ENCODE measurements around the gene PTTG1IP. TPM values are rescaled to one million over a fixed set of nuclear protein-coding genes. Genes with fewer than 3 reads are reported as not detected.
"Not testable (repeated sequence)": the region's sequence is repeated elsewhere in the genome, so short reads cannot be mapped to it uniquely, and the experiment has no call there.

The PTTG1IP gene
- total RNA-seq, 2 donors from 2014 or later = 216 to 244 TPM

DNA sequence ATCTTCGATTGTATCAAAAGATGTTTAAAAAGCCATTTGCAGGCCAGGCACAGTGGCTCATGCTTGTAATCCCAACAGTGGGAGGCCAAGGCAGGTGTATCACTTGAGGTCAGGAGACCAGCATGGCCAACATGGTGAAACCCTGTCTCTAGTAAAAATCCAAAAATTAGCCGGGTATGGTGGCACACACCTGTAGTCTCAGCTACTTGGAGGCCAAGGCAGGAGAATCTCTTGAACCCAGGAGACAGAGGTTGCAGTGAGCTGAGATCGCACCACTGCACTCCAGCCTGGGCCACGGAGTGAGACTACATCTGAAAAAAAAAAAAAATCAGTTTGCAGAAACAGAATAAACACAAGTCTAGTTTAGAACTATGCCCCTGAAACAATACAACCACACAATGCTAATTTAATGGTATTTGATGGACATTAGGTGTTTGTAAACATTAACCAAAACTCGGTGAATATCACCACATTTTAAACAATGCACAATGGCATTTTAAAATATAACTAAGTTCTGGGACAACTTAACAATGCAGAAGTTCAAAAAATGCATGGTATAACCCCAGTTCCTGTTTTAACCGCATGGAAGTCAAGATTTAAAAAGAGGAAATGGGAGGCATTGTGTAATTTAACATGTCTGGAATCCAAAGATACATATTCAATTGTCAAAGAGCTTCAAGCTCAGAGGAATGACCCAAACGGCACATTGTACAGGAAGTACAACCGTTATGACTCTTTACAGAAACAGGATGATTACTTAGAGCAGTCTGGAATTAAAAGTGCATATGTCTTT is 7.1 kb upstream of the PTTG1IP start:
- DNase-seq (ENCODE audit: low spot score) = no peak
- Histone ChIP-seq H3K27me3 (replicated peaks; ENCODE audit: insufficient read depth) (no peaks in the 10 kb centered on the region), H3K36me3 (no peaks in the 10 kb centered on the region), H3K27ac (no peak overlapping the region), H3K9me3 (no peaks in the 10 kb centered on the region), H3K4me1 (replicated peaks) (no peaks in the 10 kb centered on the region), H3K4me3 (no peak overlapping the region)
- intact Hi-C loops (cut with DNase I) = no loop called here
- WGBS = 55% methylated on average over 8 of the region's 8 CpGs
- TF ChIP-seq POLR2A (IDR thresholded peaks at IDR 0.05) (no peak), POLR2AphosphoS5 (IDR thresholded peaks at IDR 0.05) (no peak)
- TF ChIP-seq, protein P1, sequence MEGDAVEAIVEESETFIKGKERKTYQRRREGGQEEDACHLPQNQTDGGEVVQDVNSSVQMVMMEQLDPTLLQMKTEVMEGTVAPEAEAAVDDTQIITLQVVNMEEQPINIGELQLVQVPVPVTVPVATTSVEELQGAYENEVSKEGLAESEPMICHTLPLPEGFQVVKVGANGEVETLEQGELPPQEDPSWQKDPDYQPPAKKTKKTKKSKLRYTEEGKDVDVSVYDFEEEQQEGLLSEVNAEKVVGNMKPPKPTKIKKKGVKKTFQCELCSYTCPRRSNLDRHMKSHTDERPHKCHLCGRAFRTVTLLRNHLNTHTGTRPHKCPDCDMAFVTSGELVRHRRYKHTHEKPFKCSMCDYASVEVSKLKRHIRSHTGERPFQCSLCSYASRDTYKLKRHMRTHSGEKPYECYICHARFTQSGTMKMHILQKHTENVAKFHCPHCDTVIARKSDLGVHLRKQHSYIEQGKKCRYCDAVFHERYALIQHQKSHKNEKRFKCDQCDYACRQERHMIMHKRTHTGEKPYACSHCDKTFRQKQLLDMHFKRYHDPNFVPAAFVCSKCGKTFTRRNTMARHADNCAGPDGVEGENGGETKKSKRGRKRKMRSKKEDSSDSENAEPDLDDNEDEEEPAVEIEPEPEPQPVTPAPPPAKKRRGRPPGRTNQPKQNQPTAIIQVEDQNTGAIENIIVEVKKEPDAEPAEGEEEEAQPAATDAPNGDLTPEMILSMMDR (IDR thresholded peaks at IDR 0.05) = no peak

DNA sequence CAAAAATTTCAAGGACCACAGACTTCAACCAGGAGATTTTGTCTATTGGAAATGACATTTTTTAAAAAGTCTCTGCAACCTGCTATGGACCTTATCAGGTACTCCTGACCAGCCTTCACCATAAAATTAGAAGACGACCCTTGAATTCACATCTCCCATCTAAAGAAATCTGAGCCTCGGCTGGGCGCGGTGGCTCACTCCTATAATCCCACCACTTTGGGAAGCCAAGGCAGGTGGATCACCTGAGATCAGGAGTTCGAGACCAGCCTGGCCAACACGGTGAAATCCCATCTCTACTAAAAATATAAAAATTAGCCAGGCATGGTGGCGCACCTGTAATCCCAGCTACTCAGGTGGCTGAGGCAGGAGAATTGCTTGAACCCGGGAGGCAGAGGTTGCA is 5.7 kb upstream of the PTTG1IP start:
- H3K4me3 ChIP-seq; H3K4me1 ChIP-seq (replicated peaks); H3K27me3 ChIP-seq (replicated peaks; ENCODE audit: insufficient read depth); intact Hi-C loops (cut with DNase I); H3K9me3 ChIP-seq; H3K27ac ChIP-seq; H3K36me3 ChIP-seq; DNase-seq (ENCODE audit: low spot score): not testable (repeated sequence)
- 95% methylated on average over 8 of the region's 8 CpGs for WGBS

DNA sequence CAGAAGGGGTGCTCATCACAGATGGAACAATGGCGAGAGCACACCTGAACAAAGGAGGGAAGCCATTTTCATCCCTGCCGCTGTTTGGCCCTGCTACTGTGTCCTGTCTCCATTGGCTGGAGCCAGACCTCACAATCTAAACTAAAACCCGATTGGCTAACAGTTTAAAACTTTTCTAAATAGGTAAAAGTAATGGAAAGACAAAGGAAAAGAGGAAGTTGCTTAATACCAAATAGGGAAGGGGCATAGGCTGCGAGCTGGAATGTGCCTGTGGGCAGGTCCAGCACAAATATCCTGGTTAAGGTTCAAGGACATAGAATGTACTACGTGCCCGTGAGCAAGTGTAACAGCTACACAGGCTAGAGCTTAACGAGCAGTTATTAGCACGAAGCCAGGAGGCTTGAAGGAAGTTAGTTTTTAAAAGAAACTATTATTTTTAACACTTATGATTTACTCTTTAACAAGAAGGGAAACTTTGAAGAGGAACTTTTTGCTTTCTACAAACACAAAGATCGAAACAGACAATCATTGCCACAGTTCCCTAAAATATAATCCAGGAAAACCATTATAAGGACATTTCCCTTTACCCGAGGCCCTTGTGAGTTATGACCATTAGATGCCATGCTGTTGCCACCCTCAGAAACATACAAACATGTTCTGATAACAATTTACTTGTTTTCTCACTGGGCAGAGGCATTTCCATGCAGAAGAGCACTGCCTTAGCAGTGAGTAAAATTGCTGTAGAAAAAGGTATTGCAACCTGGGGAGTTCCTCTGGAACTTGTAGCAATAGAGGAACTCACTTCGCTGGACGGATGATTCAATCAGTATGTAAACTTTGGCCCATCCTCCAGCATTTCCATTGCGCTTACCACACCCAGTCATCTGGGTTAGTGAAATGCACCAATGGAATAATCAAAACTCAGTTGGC is 4.8 kb upstream of the PTTG1IP start:
- H3K27me3 ChIP-seq (replicated peaks; ENCODE audit: insufficient read depth) = no peaks in the 10 kb centered on the region
- 79% methylated on average over 13 of the region's 13 CpGs for WGBS
- H3K4me1 ChIP-seq (replicated peaks) = no peaks in the 10 kb centered on the region
- intact Hi-C loops (cut with DNase I) = no loop called here
- no peak overlapping the region for H3K4me3 ChIP-seq
- H3K36me3 ChIP-seq = no peaks in the 10 kb centered on the region
- H3K9me3 ChIP-seq = no peaks in the 10 kb centered on the region
- DNase-seq (ENCODE audit: low spot score) = no peak
- no peak overlapping the region for H3K27ac ChIP-seq
- TF ChIP-seq POLR2A (IDR thresholded peaks at IDR 0.05) (no peak), POLR2AphosphoS5 (IDR thresholded peaks at IDR 0.05) (no peak)
- TF ChIP-seq, protein P1 (IDR thresholded peaks at IDR 0.05) = no peak

DNA sequence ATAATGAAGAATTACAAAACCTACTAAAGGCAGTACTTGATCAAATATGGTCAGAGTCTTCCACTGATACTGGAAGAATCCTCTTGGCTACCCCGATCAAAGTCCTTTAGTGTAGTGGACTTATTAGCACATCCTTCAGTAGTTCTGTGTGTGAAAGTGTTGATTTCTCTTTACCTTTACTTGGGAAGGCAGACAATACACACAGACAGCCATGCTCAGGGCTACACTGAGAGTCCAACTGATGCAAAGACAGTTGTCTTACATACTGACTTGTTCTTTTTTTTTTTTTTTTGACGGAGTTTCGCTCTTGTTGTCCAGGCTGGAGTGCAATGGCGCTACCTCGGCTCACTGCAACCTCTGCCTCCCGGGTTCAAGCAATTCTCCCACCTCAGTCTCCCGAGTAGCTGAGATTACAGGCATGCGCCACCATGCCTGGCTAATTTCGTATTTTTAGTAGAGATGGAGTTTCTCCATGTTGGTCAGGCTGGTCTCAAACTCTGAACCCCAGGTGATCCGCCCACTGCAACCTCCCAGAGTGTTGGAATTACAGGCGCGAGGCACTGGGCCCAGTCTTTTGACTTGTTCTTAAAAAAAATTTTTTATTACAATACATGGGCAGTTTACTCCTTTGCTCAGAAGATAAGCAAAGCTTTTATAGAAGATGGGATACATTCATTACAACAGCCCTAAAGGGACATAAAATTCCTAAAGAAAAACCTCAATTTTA is 3.5 kb upstream of the PTTG1IP start:
- Histone ChIP-seq H3K4me3 (no peak overlapping the region), H3K4me1 (replicated peaks) (peaks cover 6% of the 10 kb centered on the region), H3K9me3 (no peaks in the 10 kb centered on the region), H3K27me3 (replicated peaks; ENCODE audit: insufficient read depth) (no peaks in the 10 kb centered on the region), H3K27ac (no peak overlapping the region), H3K36me3 (no peaks in the 10 kb centered on the region)
- intact Hi-C loops (cut with DNase I) = no loop called here
- TF ChIP-seq, protein P1 (IDR thresholded peaks at IDR 0.05) = no peak
- TF ChIP-seq POLR2A (IDR thresholded peaks at IDR 0.05) (no peak), POLR2AphosphoS5 (IDR thresholded peaks at IDR 0.05) (no peak)
- no peak for DNase-seq (ENCODE audit: low spot score)
- 89% methylated on average over 12 of the region's 12 CpGs for WGBS

DNA sequence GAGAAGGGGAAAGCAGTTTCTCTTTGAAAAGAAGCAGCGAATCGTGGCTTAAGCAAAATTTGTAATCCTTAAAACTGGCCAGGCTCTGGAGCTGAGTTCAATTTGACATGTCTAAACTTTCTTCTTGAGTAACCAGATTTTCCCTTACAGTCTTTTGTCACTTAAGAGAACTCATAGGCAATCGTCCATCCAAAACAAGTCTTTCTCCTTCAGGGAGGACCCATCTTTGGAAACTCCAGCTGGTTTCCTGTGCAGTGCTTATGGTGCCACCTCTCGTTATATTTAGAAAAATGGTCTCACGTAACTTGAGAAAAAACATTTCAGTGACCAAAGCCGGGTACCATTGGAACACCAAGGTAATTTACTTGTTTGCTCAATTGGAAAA is 1.8 kb upstream of the PTTG1IP start:
- peak; percentile 40 for DNase-seq (ENCODE audit: low spot score)
- Histone ChIP-seq H3K36me3 (no peaks in the 10 kb centered on the region), H3K27me3 (replicated peaks; ENCODE audit: insufficient read depth) (no peaks in the 10 kb centered on the region), H3K4me3 (peak overlapping the region in 1 of 2 donors; percentile 77), H3K4me1 (replicated peaks) (peaks cover 20% of the 10 kb centered on the region), H3K27ac (peak overlapping the region; percentile 80 to 86), H3K9me3 (no peaks in the 10 kb centered on the region)
- intact Hi-C loops (cut with DNase I) = loop anchor here (2.0 kb wide), 1 partner anchor 75 kb away; the partner anchor contains the start of gene UBE2G2
- TF ChIP-seq POLR2A (IDR thresholded peaks at IDR 0.05) = no peak
- TF ChIP-seq, protein P1 (IDR thresholded peaks at IDR 0.05) = peak in 2 of 4 experiments; percentile 16 to 20
- peak; percentile 54 for TF ChIP-seq POLR2AphosphoS5 (IDR thresholded peaks at IDR 0.05)
- 11% methylated on average over 6 of the region's 6 CpGs for WGBS

Data from prostate gland (tissue), 2 donors.